Measurements from ENCODE around the gene SYNE2.

The SYNE2 gene

DNA sequence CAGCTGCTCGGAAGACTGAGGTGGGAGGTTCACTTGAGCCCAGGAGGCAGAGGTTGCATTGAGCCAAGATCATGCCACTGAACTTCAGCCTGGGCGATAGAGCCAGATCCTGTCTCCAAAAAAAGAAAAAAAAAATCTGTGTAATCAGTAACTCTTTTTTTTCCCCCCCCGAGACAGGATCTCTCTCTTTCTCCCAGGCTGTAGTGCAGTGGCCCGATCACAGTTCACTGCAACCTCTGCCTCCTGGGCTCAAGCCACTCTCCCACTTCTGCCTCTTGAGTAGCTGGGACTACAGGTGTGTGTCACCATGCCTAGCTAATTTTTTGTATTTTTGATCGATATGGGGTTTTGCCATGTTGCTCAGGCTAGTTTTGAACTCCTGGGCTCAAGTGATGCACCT, 113.6 kb downstream of the SYNE2 start:
- DNase-seq (ENCODE audit: low read depth), result no peak
- no peak for TF ChIP-seq POLR2A (IDR thresholded peaks at IDR 0.05; ENCODE audit: extremely low read depth, insufficient read length)
- no peak for TF ChIP-seq MYC (IDR thresholded peaks at IDR 0.05; ENCODE audit: low read depth, low read length)
- TF ChIP-seq, protein P1, sequence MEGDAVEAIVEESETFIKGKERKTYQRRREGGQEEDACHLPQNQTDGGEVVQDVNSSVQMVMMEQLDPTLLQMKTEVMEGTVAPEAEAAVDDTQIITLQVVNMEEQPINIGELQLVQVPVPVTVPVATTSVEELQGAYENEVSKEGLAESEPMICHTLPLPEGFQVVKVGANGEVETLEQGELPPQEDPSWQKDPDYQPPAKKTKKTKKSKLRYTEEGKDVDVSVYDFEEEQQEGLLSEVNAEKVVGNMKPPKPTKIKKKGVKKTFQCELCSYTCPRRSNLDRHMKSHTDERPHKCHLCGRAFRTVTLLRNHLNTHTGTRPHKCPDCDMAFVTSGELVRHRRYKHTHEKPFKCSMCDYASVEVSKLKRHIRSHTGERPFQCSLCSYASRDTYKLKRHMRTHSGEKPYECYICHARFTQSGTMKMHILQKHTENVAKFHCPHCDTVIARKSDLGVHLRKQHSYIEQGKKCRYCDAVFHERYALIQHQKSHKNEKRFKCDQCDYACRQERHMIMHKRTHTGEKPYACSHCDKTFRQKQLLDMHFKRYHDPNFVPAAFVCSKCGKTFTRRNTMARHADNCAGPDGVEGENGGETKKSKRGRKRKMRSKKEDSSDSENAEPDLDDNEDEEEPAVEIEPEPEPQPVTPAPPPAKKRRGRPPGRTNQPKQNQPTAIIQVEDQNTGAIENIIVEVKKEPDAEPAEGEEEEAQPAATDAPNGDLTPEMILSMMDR (IDR thresholded peaks at IDR 0.05; ENCODE audit: low read depth, low read length), result no peak
- TF ChIP-seq MAX (IDR thresholded peaks at IDR 0.05; ENCODE audit: low read depth, low read length), result no peak
- no peak overlapping the region for H3K4me3 ChIP-seq (ENCODE audit: low read depth, low read length)

GRCh38 chr14:63972323-63972932, 119.6 kb downstream of the SYNE2 start:
- no peak overlapping the region for H3K4me3 ChIP-seq (ENCODE audit: low read depth, low read length)
- DNase-seq (ENCODE audit: low read depth), result no peak
- TF ChIP-seq POLR2A (IDR thresholded peaks at IDR 0.05; ENCODE audit: extremely low read depth, insufficient read length), result no peak
- no peak for TF ChIP-seq MAX (IDR thresholded peaks at IDR 0.05; ENCODE audit: low read depth, low read length)
- TF ChIP-seq, protein P1 (IDR thresholded peaks at IDR 0.05; ENCODE audit: low read depth, low read length), result no peak
- TF ChIP-seq MYC (IDR thresholded peaks at IDR 0.05; ENCODE audit: low read depth, low read length), result no peak

DNA sequence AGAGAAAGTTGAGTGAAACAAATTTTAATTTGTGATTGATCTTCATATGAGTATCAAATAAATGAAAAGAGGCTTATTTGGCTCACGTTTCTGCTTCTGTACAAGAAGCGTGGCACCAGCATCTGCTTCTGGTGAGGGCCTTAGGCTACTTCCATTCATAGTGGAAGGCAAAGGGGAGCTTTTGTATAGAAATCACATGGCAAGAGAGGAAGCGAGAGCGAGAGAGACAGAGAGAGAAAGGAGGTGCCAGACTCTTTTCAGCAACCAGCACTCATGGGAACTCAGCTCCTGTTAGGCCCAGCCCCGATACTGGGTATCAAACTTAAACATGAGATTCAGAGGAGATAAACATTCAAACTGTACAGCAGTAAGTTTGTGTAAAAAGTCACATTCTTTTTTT, 121.4 kb downstream of the SYNE2 start:
- no peak for TF ChIP-seq POLR2A (IDR thresholded peaks at IDR 0.05; ENCODE audit: extremely low read depth, insufficient read length)
- TF ChIP-seq MYC (IDR thresholded peaks at IDR 0.05; ENCODE audit: low read depth, low read length), result no peak
- no peak for TF ChIP-seq MAX (IDR thresholded peaks at IDR 0.05; ENCODE audit: low read depth, low read length)
- TF ChIP-seq, protein P1 (IDR thresholded peaks at IDR 0.05; ENCODE audit: low read depth, low read length), result no peak
- no peak for DNase-seq (ENCODE audit: low read depth)
- H3K4me3 ChIP-seq (ENCODE audit: low read depth, low read length), result no peak overlapping the region

- TF ChIP-seq, protein P1 (IDR thresholded peaks at IDR 0.05; ENCODE audit: low read depth, low read length), result no peak
- DNase-seq (ENCODE audit: low read depth), result no peak
- H3K4me3 ChIP-seq (ENCODE audit: low read depth, low read length), result no peak overlapping the region
Observed at GRCh38 chr14:63981569-63981968, 128.8 kb downstream of the SYNE2 start.

DNA sequence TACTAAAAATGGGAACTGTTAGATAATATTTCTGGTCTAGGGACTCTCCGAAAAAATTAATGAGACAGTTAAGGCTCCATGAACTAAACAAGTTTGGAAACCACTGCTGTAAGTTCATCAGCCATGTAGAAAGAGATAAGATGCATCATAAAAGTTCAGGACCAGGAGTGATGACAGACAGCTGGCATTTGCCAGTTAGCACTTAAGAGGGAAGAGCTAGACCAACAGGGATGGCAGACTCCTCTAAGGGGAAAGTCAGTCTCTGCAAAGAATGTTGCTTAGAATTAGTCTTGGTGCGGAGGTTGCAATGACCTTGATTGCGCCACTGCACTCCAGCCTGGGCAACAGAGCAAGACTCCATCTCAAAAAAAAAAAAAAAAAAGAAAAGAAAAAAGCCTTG, 129.4 kb downstream of the SYNE2 start:
- H3K4me3 ChIP-seq (ENCODE audit: low read depth, low read length), result no peak overlapping the region
- no peak for DNase-seq (ENCODE audit: low read depth)
- no peak for TF ChIP-seq POLR2A (IDR thresholded peaks at IDR 0.05; ENCODE audit: extremely low read depth, insufficient read length)
- TF ChIP-seq MAX (IDR thresholded peaks at IDR 0.05; ENCODE audit: low read depth, low read length), result no peak
- TF ChIP-seq, protein P1 (IDR thresholded peaks at IDR 0.05; ENCODE audit: low read depth, low read length), result no peak
- no peak for TF ChIP-seq MYC (IDR thresholded peaks at IDR 0.05; ENCODE audit: low read depth, low read length)

GRCh38 chr14:63982629-63983028, 129.8 kb downstream of the SYNE2 start:
- TF ChIP-seq POLR2A (IDR thresholded peaks at IDR 0.05; ENCODE audit: extremely low read depth, insufficient read length), result no peak
- TF ChIP-seq MYC (IDR thresholded peaks at IDR 0.05; ENCODE audit: low read depth, low read length), result no peak
- no peak for TF ChIP-seq MAX (IDR thresholded peaks at IDR 0.05; ENCODE audit: low read depth, low read length)
- TF ChIP-seq, protein P1 (IDR thresholded peaks at IDR 0.05; ENCODE audit: low read depth, low read length), result no peak
- H3K4me3 ChIP-seq (ENCODE audit: low read depth, low read length), result no peak overlapping the region
- DNase-seq (ENCODE audit: low read depth), result no peak

Measured in NB4 (cell line).